Esophagus muscularis mucosa (tissue), 4 donors: ENCODE results near the gene SUMO3. TPM values are rescaled to one million over a fixed set of nuclear protein-coding genes. Genes with fewer than 3 reads are reported as not detected.

Experiments
- DNase-seq: peaks from one replicate; pipeline ENCODE4 v3.0.0-alpha.2; 2017; ENCODE audit errors: extremely low spot score
- H3K27ac ChIP-seq, 4 donors: fragments of 200-600 bp; sonication (generic); replicated peaks in 1 of 4; 1 replicate in 3 of 4; 2 replicates in 1 of 4; pipeline ENCODE4 v1.5.1; 2016 to 2019; ENCODE audit warnings: mild to moderate bottlenecking in 1 of 4
- H3K27me3 ChIP-seq, 4 donors: fragments of 200-600 bp; sonication (generic); one replicate each; pipeline versions ENCODE4 v1.5.1 to v1.6.0; 2016 to 2019
- H3K36me3 ChIP-seq, 4 donors: fragments of 200-600 bp; sonication (generic); one replicate each; pipeline ENCODE4 v1.5.1; 2016 to 2019
- H3K4me1 ChIP-seq, 4 donors: fragments of 200-600 bp; sonication (generic); one replicate each; pipeline ENCODE4 v1.5.1; 2016 to 2019
- H3K4me3 ChIP-seq, 4 donors: fragments of 200-600 bp; sonication (generic); 1 replicate in 2 of 4; 2 replicates in 2 of 4; pipeline ENCODE4 v1.5.1; 2016 to 2019; ENCODE audit warnings: mild to moderate bottlenecking in 4 of 4, moderate library complexity in 1 of 4
- H3K9me3 ChIP-seq, 4 donors: fragments of 200-600 bp; sonication (generic); 1 replicate in 3 of 4; 2 replicates in 1 of 4; pipeline ENCODE4 v1.5.1; 2016 to 2019
- CTCF ChIP-seq, 3 experiments: fragments of 200-600 bp in 2 of 3; fragments of 450-650 bp in 1 of 3; sonication (generic) in 2 of 3; IDR thresholded peaks; one replicate each; pipeline ENCODE4 v1.5.1; 2017 to 2019; ENCODE audit warnings: antibody characterized with exemption in 3 of 3, mild to moderate bottlenecking in 2 of 3, moderate library complexity in 1 of 3
- EP300 ChIP-seq: sonication (generic); formaldehyde crosslinking; IDR thresholded peaks from one replicate; pipeline ENCODE4 v1.6.1; 2017; ENCODE audit warnings: antibody characterized with exemption
- POLR2A ChIP-seq: fragments of 450-650 bp; IDR thresholded peaks from one replicate; pipeline ENCODE4 v1.6.1; 2017; ENCODE audit warnings: antibody characterized with exemption, moderate library complexity, mild to moderate bottlenecking, low read depth
- POLR2AphosphoS5 ChIP-seq, 2 donors: sonication (generic); formaldehyde crosslinking; IDR thresholded peaks; one replicate each; pipeline ENCODE4 v1.6.1; 2017; ENCODE audit warnings: antibody characterized with exemption in 2 of 2
- WGBS: methylation state at CpG from one replicate; pipeline ENCODE4 v1.1.5; 2018; 5-methylcytosine and 5-hydroxymethylcytosine counted together
- intact Hi-C: fragments of 100-400 bp; cut with DNase I; formaldehyde crosslinking; loops from one replicate; pipeline ENCODE4 v1.15.1; 2023
- total RNA-seq, 4 donors: library from RNA; depleted of rRNA; stranded (reverse); fragments of >200 nt; gene quantifications; one replicate each; pipeline versions ENCODE4 v1.1.0 to v1.2.1, GENCODE V29; 2016

Gene SUMO3
- total RNA-seq, 4 donors from 2014 or later: 46.1 to 52.2 (median 48.6) TPM

GRCh38 chr21:44802396-44803153, 15.3 kb downstream of the SUMO3 start:
- Histone ChIP-seq H3K27ac (peak overlapping the region; percentile 76 to 87 (median 81)), H3K4me1 (peaks cover 28 to 43% (median 36%) of the 10 kb centered on the region in 4 donors), H3K4me3 (peak overlapping the region; percentile 82 to 99 (median 94)), H3K27me3 (no peaks in the 10 kb centered on the region), H3K36me3 (peaks cover 7 to 47% (median 40%) of the 10 kb centered on the region in 4 donors), H3K9me3 (no peaks in the 10 kb centered on the region)
- intact Hi-C loops: loop anchor here (5.0 kb wide), 1 partner anchor 130 kb away; no protein-coding TSS in a partner anchor
- DNase-seq: no peak
- TF ChIP-seq POLR2AphosphoS5 (IDR thresholded peaks at IDR 0.05) (no peak), POLR2A (no peak), EP300 (no peak), CTCF (IDR thresholded peaks at IDR 0.05) (no peak)
- WGBS: 56% methylated on average over 14 of the region's 32 CpGs

GRCh38 chr21:44801468-44802395, 16.1 kb downstream of the SUMO3 start, which contains the start of gene UBE2G2:
TSS of gene UBE2G2 (minus strand) at chr21:44801820. CDS start at chr21:44801748, 72 bp downstream.
- Histone ChIP-seq H3K27ac (peak within 1 kb of the TSS; percentile 76 to 87 (median 81)), H3K4me1 (peaks cover 28 to 43% (median 36%) of the 10 kb centered on the region in 4 donors), H3K9me3 (no peaks in the 10 kb centered on the region), H3K36me3 (peaks cover 7 to 43% (median 35%) of the 10 kb centered on the region in 4 donors), H3K4me3 (peak within 1 kb of the TSS; percentile 82 to 99 (median 94)), H3K27me3 (no peaks in the 10 kb centered on the region)
- intact Hi-C loops: loop anchor here (2.0 to 5.0 kb wide), 2 partner anchors 73 to 131 kb away; no protein-coding TSS in a partner anchor
- WGBS: 1% methylated on average over 41 of the region's 97 CpGs
- DNase-seq: peak; percentile 94
- TF ChIP-seq POLR2A (peak; percentile 66), POLR2AphosphoS5 (IDR thresholded peaks at IDR 0.05) (peak; percentile 90), EP300 (no peak), CTCF (IDR thresholded peaks at IDR 0.05) (no peak)

GRCh38 chr21:44800971-44801467, 16.8 kb downstream of the SUMO3 start:
- peaks cover 28 to 43% (median 36%) of the 10 kb centered on the region in 4 donors for H3K4me1 ChIP-seq
- H3K27me3 ChIP-seq: no peaks in the 10 kb centered on the region
- H3K36me3 ChIP-seq: peaks cover 7 to 40% (median 30%) of the 10 kb centered on the region in 4 donors
- intact Hi-C loops: loop anchor here (2.0 to 5.0 kb wide), 2 partner anchors 74 to 131 kb away; no protein-coding TSS in a partner anchor
- 2% methylated on average over 17 of the region's 17 CpGs for WGBS
- no peak for DNase-seq
- peak overlapping the region; percentile 76 to 87 (median 81) for H3K27ac ChIP-seq
- no peaks in the 10 kb centered on the region for H3K9me3 ChIP-seq
- H3K4me3 ChIP-seq: peak overlapping the region; percentile 82 to 99 (median 94)
- TF ChIP-seq POLR2AphosphoS5 (IDR thresholded peaks at IDR 0.05): no peak
- TF ChIP-seq EP300: no peak
- TF ChIP-seq CTCF (IDR thresholded peaks at IDR 0.05): peak in 2 of 3 experiments; percentile 12 to 20
- no peak for TF ChIP-seq POLR2A

GRCh38 chr21:44800103-44800502, 17.8 kb downstream of the SUMO3 start:
- 46% methylated on average over 12 of the region's 12 CpGs for WGBS
- intact Hi-C loops: loop anchor here (2.0 to 5.0 kb wide), 2 partner anchors 75 to 132 kb away; no protein-coding TSS in a partner anchor
- TF ChIP-seq POLR2A (no peak), CTCF (IDR thresholded peaks at IDR 0.05) (peak in 2 of 3 experiments; percentile 47 to 48), EP300 (no peak), POLR2AphosphoS5 (IDR thresholded peaks at IDR 0.05) (no peak)
- H3K9me3 ChIP-seq: no peaks in the 10 kb centered on the region
- peak overlapping the region; percentile 82 to 99 (median 94) for H3K4me3 ChIP-seq
- no peak for DNase-seq
- peaks cover 28 to 43% (median 38%) of the 10 kb centered on the region in 4 donors for H3K4me1 ChIP-seq
- peaks cover 5 to 34% (median 22%) of the 10 kb centered on the region in 4 donors for H3K36me3 ChIP-seq
- H3K27me3 ChIP-seq: no peaks in the 10 kb centered on the region
- no peak overlapping the region for H3K27ac ChIP-seq
